Gastroesophageal sphincter (tissue), 4 donors: ENCODE data around the gene SND1. TPM values are rescaled to one million over a fixed set of nuclear protein-coding genes. Genes with fewer than 3 reads are reported as not detected.

Experiments used
- ATAC-seq: fragments of 150-250 bp; one replicate; pipeline ENCODE4 v1.9.1; 2016; ENCODE audit warnings: mild to moderate bottlenecking, moderate library complexity
- H3K27ac ChIP-seq, 4 donors: fragments of 200-600 bp; sonication (generic) in 3 of 4; 1 replicate in 3 of 4; 2 replicates in 1 of 4; pipeline ENCODE4 v1.5.1; 2016 to 2019
- H3K27me3 ChIP-seq: fragments of 200-600 bp; sonication (generic); one replicate; pipeline ENCODE4 v1.5.1; 2019
- H3K36me3 ChIP-seq, 2 donors: fragments of 200-600 bp; sonication (generic); one replicate each; pipeline ENCODE4 v1.5.1; 2019; ENCODE audit warnings: control low read depth in 1 of 2
- H3K4me1 ChIP-seq, 3 donors: fragments of 200-600 bp; sonication (generic); 1 replicate in 2 of 3; 2 replicates in 1 of 3; pipeline ENCODE4 v1.5.1; 2016 to 2019; ENCODE audit warnings: control low read depth in 2 of 3
- H3K4me3 ChIP-seq, 2 donors: fragments of 200-600 bp; sonication (generic); one replicate each; pipeline ENCODE4 v1.5.1; 2019; ENCODE audit warnings: mild to moderate bottlenecking in 1 of 2, moderate library complexity in 1 of 2
- H3K9me3 ChIP-seq, 3 donors: fragments of 200-600 bp; sonication (generic); one replicate each; pipeline ENCODE4 v1.5.1; 2017 to 2019; ENCODE audit warnings: control low read depth in 2 of 3
- EP300 ChIP-seq: sonication (generic); formaldehyde crosslinking; IDR thresholded peaks from one replicate; pipeline ENCODE4 v1.6.1; 2017; ENCODE audit warnings: antibody characterized with exemption, mild to moderate bottlenecking
- POLR2A ChIP-seq, 2 donors: fragments of 450-650 bp; IDR thresholded peaks; one replicate each; pipeline ENCODE4 v1.6.1; 2017; ENCODE audit warnings: antibody characterized with exemption in 2 of 2, mild to moderate bottlenecking in 2 of 2, moderate library complexity in 1 of 2
- POLR2AphosphoS5 ChIP-seq: sonication (generic); formaldehyde crosslinking; IDR thresholded peaks from one replicate; pipeline ENCODE4 v1.6.1; 2017; ENCODE audit warnings: antibody characterized with exemption
- WGBS, 2 donors: methylation state at CpG; one replicate each; pipeline ENCODE4 v1.1.5; 2018; ENCODE audit warnings: low coverage in 1 of 2; 5-methylcytosine and 5-hydroxymethylcytosine counted together
- total RNA-seq, 4 donors: library from RNA; depleted of rRNA; stranded (reverse); fragments of >200 nt; gene quantifications; one replicate each; pipeline ENCODE4 v1.1.0, GENCODE V29; 2016
- TF ChIP-seq, protein P1 (sequence below), 4 experiments: fragments of 200-600 bp in 2 of 4; fragments of 450-650 bp in 2 of 4; sonication (generic) in 1 of 4; IDR thresholded peaks; one replicate each; pipeline ENCODE4 v1.5.1; 2017 to 2019; ENCODE audit warnings: antibody characterized with exemption in 4 of 4, mild to moderate bottlenecking in 2 of 4, moderate library complexity in 2 of 4

SND1 gene
- total RNA-seq, 4 donors from 2014 or later = 97.1 to 119 (median 103) TPM

DNA sequence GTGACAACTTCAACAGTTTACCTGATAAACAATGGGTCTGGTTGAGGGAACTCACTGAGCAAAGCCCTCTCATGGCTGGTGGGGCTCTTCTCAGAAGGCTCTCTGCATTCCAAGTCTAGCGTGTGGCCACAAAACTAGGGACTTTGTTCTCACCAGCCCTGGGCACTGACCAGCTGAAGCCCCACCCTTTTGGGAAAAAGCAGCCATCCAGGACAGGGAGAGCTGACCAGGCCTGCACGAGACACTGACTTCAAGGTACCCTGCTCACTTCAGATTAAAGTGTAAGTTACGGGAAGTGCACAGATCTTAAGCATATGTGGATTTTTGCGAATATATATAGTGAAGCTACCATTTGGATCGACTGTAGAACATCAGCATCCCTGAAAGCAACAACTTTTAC, 446.6 kb downstream of the SND1 start:
- Histone ChIP-seq H3K9me3 (no peaks in the 10 kb centered on the region), H3K4me3 (no peak overlapping the region), H3K27me3 (peaks cover 15% of the 10 kb centered on the region), H3K36me3 (peaks cover 0 to 34% of the 10 kb centered on the region in 2 donors), H3K4me1 (peaks cover 0 to 5% (median 0%) of the 10 kb centered on the region in 3 donors), H3K27ac (no peak overlapping the region)
- 88 to 100% methylated on average over 1 to 5 of the region's 5 CpGs for WGBS, 2 donors
- ATAC-seq = no peak
- TF ChIP-seq POLR2AphosphoS5 (no peak), EP300 (no peak), POLR2A (IDR thresholded peaks at IDR 0.05) (no peak)
- TF ChIP-seq, protein P1, sequence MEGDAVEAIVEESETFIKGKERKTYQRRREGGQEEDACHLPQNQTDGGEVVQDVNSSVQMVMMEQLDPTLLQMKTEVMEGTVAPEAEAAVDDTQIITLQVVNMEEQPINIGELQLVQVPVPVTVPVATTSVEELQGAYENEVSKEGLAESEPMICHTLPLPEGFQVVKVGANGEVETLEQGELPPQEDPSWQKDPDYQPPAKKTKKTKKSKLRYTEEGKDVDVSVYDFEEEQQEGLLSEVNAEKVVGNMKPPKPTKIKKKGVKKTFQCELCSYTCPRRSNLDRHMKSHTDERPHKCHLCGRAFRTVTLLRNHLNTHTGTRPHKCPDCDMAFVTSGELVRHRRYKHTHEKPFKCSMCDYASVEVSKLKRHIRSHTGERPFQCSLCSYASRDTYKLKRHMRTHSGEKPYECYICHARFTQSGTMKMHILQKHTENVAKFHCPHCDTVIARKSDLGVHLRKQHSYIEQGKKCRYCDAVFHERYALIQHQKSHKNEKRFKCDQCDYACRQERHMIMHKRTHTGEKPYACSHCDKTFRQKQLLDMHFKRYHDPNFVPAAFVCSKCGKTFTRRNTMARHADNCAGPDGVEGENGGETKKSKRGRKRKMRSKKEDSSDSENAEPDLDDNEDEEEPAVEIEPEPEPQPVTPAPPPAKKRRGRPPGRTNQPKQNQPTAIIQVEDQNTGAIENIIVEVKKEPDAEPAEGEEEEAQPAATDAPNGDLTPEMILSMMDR (IDR thresholded peaks at IDR 0.05) = no peak

DNA sequence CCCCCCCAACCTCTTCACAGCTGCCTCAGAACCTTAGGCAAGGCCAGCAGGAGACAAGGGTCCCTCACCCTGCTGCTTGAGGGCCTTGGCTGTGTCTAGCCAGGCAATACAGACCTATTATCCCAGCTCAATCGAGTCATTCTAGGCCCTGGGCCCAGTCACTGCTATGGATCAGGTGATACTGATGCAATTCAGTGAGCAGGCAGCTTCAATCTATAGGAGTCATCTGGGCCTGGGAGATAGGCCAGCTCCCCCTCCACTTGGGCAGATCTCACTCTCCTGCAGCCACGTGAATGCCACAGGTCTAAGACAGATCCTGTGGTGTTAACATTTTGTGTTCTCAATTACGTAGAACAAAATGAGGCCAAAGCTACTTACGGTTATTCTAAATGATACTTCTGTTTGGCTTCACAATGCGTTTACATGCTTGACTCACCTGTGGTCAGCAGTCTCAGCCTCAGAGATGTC, 447.2 kb downstream of the SND1 start:
- Histone ChIP-seq H3K9me3 (no peaks in the 10 kb centered on the region), H3K27me3 (peaks cover 22% of the 10 kb centered on the region), H3K4me1 (peaks cover 0 to 11% (median 3%) of the 10 kb centered on the region in 3 donors), H3K36me3 (peaks cover 0 to 29% of the 10 kb centered on the region in 2 donors), H3K4me3 (no peak overlapping the region), H3K27ac (no peak overlapping the region)
- WGBS, 2 donors = 71 to 87% methylated on average over 3 to 4 of the region's 5 CpGs
- TF ChIP-seq EP300 = no peak
- ATAC-seq = no peak

- no peak for TF ChIP-seq POLR2A (IDR thresholded peaks at IDR 0.05)
- no peak for TF ChIP-seq POLR2AphosphoS5
- TF ChIP-seq, protein P1 (IDR thresholded peaks at IDR 0.05) = no peak
- TF ChIP-seq EP300 = no peak
- Histone ChIP-seq H3K9me3 (no peaks in the 10 kb centered on the region), H3K4me3 (no peak overlapping the region), H3K27ac (no peak overlapping the region), H3K36me3 (peaks cover 0 to 18% of the 10 kb centered on the region in 2 donors), H3K4me1 (peaks cover 0 to 15% (median 5%) of the 10 kb centered on the region in 3 donors), H3K27me3 (peaks cover 31% of the 10 kb centered on the region)
- no peak for ATAC-seq
- 100% methylated on average over 2 of the region's 3 CpGs; no CpG with 5 or more reads in 1 of the 2 donors for WGBS, 2 donors
These were observed 448.4 kb downstream of the SND1 start for GRCh38 chr7:128100225-128100948.

- peaks cover 0 to 12% of the 10 kb centered on the region in 2 donors for H3K36me3 ChIP-seq
- ATAC-seq = no peak
- no peak overlapping the region for H3K4me3 ChIP-seq
- TF ChIP-seq POLR2A (IDR thresholded peaks at IDR 0.05) (no peak), POLR2AphosphoS5 (no peak), EP300 (no peak)
- TF ChIP-seq, protein P1 (IDR thresholded peaks at IDR 0.05) = no peak
- H3K27ac ChIP-seq = no peak overlapping the region
- H3K4me1 ChIP-seq = peaks cover 0 to 15% (median 5%) of the 10 kb centered on the region in 3 donors
- 39 to 70% methylated on average over 2 to 4 of the region's 10 CpGs for WGBS, 2 donors
- H3K27me3 ChIP-seq = peaks cover 38% of the 10 kb centered on the region
- no peaks in the 10 kb centered on the region for H3K9me3 ChIP-seq
These were observed 449.1 kb downstream of the SND1 start for GRCh38 chr7:128100949-128101713.

DNA sequence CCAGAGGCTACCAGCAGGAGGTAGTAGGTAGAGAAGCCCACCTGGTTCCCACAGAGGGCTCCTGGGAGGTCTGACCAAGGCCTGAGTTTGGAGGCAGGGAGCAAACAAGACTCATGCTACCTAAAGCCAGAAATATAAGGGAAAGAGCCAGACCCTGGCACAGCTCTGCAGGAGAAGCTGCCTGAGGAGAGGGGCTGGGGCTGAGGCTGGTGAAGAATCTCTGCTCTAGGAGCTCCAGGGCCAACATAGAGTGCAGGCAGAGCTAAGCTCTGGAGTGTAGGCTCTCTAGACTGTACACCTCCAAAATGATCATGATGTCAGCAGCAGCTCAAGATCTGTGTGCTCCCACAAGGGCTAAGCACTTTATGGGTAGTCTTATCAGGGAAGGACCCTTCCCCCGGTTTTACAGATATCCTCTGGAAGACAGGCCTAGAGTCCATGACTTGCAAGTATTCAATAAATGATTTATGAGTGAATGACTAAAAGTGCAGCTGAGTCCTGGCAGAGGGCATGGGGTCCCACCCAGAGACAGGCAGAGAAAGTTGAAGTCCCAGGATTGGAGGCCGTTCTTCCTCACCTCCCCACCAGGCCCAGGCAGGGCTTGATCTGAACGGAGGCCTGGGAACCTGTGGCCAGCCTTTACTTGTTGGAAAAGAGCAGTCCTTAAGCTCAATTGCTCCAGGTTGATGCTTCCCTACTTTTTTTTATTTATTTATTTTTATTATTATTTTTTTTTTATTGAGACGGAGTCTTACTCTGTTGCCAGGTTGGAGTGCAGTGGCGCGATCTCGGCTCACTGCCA, 450.7 kb downstream of the SND1 start:
- H3K9me3 ChIP-seq = no peaks in the 10 kb centered on the region
- H3K27ac ChIP-seq = no peak overlapping the region
- no CpG with 5 or more reads among the region's 7 CpGs for WGBS, 2 donors
- H3K4me3 ChIP-seq = no peak overlapping the region
- no peaks in the 10 kb centered on the region for H3K36me3 ChIP-seq
- H3K27me3 ChIP-seq = peaks cover 52% of the 10 kb centered on the region
- ATAC-seq = no peak
- peaks cover 0 to 15% (median 5%) of the 10 kb centered on the region in 3 donors for H3K4me1 ChIP-seq
- no peak for TF ChIP-seq POLR2AphosphoS5
- TF ChIP-seq EP300 = no peak
- TF ChIP-seq POLR2A (IDR thresholded peaks at IDR 0.05) = no peak
- TF ChIP-seq, protein P1 (IDR thresholded peaks at IDR 0.05) = no peak
